Activated CD4-positive, alpha-beta T cell treated with anti-CD3 and anti-CD28 coated beads, Interleukin-2, Interleukin-6, amounts not matched to agents 100 ng/mL and 50 ng/mL, durations not matched to agents 16 hours and 8 hours (primary cell): ENCODE measurements around the gene NOXA1.
A peak's percentile ranks its signal among the peaks of the same experiment; 100 is the strongest.

ENCODE experiments used
- DNase-seq: peaks from one replicate; pipeline ENCODE4 v3.0.0-alpha.2; 2020

The NOXA1 gene

GRCh38 chr9:137387891-137388560 is 35.2 kb upstream of the NOXA1 start:
- no peak for DNase-seq

GRCh38 chr9:137388589-137389427 is 34.4 kb upstream of the NOXA1 start:
- no peak for DNase-seq

GRCh38 chr9:137389428-137389746 is 33.8 kb upstream of the NOXA1 start:
- DNase-seq, result no peak

- DNase-seq, result no peak
Measured at GRCh38 chr9:137390553-137391410, 32.4 kb upstream of the NOXA1 start.

- DNase-seq, result no peak
Measured at GRCh38 chr9:137391411-137391754, 31.8 kb upstream of the NOXA1 start.

- DNase-seq, result no peak
Measured at GRCh38 chr9:137392232-137393007, 30.8 kb upstream of the NOXA1 start.

- DNase-seq, result no peak
Measured at GRCh38 chr9:137393176-137394150, 29.7 kb upstream of the NOXA1 start.

- no peak for DNase-seq
Measured at GRCh38 chr9:137394866-137395665, 28.1 kb upstream of the NOXA1 start.

GRCh38 chr9:137395666-137396010 is 27.6 kb upstream of the NOXA1 start:
- DNase-seq, result no peak

- DNase-seq, result no peak
Measured at GRCh38 chr9:137396227-137396626, 27.0 kb upstream of the NOXA1 start.

- no peak for DNase-seq
Measured at GRCh38 chr9:137396634-137397367, 26.4 kb upstream of the NOXA1 start.

- DNase-seq, result peak; percentile 44
Measured at GRCh38 chr9:137397675-137398423, 25.3 kb upstream of the NOXA1 start.

GRCh38 chr9:137398561-137399468 is 24.4 kb upstream of the NOXA1 start:
- no peak for DNase-seq

- DNase-seq, result no peak
Measured at GRCh38 chr9:137402746-137403145, 20.4 kb upstream of the NOXA1 start.

GRCh38 chr9:137403269-137403668 is 19.9 kb upstream of the NOXA1 start:
- DNase-seq, result no peak

- DNase-seq, result no peak
Measured at GRCh38 chr9:137404961-137405567, 18.1 kb upstream of the NOXA1 start.

- DNase-seq, result no peak
Measured at GRCh38 chr9:137405677-137406081, 17.5 kb upstream of the NOXA1 start.
